GM10248 (cell line): Measurements from ENCODE around the gene CNGA3.

ENCODE experiments used
- CTCF ChIA-PET: fragments of 300-600 bp; sonication (Branson Sonifier 250); formaldehyde crosslinking; extraction: SDS; loops from one replicate; lab custom pipeline; 2021; ENCODE audit warnings: antibody characterized with exemption; lab: Yijun Ruan, JAX
- POLR2A ChIA-PET: fragments of 350-650 bp; sonication (Branson Sonifier 250); formaldehyde crosslinking; extraction: SDS; loops from one replicate; lab custom pipeline; 2020; ENCODE audit warnings: antibody characterized with exemption; lab: Yijun Ruan, JAX
- DNase-seq: peaks from one replicate; pipeline ENCODE4 v3.0.0; 2012; ENCODE audit errors: extremely low spot score
- CTCF ChIP-seq: IDR thresholded peaks from 2 replicates; pipeline ENCODE4 v1.5.1; 2012; ENCODE audit warnings: mild to moderate bottlenecking, low read depth; ENCODE audit errors: extremely low read depth, missing control alignments, control extremely low read depth

CNGA3 gene

GRCh38 chr2:98379311-98380202 is 33.3 kb downstream of the CNGA3 start:
- CTCF ChIA-PET, result interaction anchor here (1.0 to 2.6 kb wide), 6 partner anchors 12 to 680 kb away, joined by 3 to 8 read pairs (median 4); no protein-coding TSS in a partner anchor
- POLR2A ChIA-PET, result no interaction called here
- DNase-seq, result no peak
- no peak for TF ChIP-seq CTCF

DNA sequence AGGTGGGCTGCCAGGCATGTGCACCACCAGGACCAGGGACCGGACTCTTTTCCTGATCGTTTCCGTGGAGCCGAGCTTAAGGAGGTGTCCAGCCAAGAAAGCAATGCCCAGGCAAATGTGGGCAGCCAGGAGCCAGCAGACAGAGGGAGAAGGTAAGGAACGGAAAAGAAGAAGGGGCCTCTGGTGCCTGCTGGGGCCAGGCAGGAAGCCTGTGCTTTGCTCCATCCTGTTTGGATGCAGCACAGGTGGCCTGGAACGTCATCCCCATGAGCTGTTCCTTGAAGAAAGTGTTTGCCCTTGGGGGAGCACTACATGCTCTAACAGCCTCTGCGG is 33.9 kb downstream of the CNGA3 start:
- TF ChIP-seq CTCF, result no peak
- POLR2A ChIA-PET, result no interaction called here
- CTCF ChIA-PET, result interaction anchor here (2.1 to 2.6 kb wide), 2 partner anchors 30 to 680 kb away, joined by 7 to 8 read pairs; no protein-coding TSS in a partner anchor
- DNase-seq, result no peak

DNA sequence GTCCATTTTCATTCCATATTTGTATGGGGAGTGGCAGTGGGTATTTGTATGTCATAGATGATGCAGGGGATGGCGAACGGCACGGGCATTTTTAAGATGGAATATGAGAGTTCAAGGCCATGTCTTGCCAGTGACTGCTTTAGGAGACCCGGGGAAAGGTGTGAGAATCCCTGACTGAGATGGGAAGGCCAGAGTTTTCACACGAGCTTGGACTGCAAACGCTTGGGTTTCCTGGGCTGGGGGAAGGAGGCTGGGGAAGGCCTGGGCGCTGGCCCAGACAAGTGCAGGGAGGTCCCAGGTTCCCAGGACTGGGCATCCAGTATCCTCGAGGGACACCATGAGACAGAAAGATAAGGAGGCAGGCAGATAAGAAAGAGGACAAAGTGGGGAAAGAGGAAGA is 35.2 kb downstream of the CNGA3 start:
- no peak for TF ChIP-seq CTCF
- ChIA-PET POLR2A (no interaction called here), CTCF (interaction anchor here (1.6 kb wide), 1 partner anchor 641 kb away, joined by 5 read pairs; no protein-coding TSS in a partner anchor)
- DNase-seq, result no peak

- DNase-seq, result no peak
- CTCF ChIA-PET, result interaction anchor here (1.0 to 1.6 kb wide), 3 partner anchors 575 to 682 kb away, joined by 3 to 5 read pairs (median 4); no protein-coding TSS in a partner anchor
- TF ChIP-seq CTCF, result no peak
- POLR2A ChIA-PET, result no interaction called here
Measured at GRCh38 chr2:98382086-98382485, 35.8 kb downstream of the CNGA3 start.

DNA sequence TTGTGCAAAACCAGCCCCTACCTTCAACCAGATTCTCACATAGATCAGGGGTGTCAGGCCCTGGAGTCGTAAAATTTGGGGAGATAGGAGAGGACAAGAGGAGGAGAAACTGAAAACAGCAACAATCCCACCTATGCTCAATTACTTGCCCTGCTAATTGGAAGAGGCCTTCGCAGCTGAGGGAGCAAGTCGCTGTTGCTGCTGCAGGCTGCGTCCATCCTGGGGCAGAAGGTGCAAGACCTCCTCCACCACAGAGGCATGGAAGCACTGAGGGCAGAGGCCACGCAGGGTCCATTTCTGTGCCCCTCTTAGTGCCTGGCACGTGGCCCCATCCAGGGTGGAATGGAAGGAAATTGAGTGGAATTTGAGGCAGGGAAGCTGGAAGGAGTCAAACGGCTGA is 36.5 kb downstream of the CNGA3 start:
- ChIA-PET CTCF (interaction anchor here (0.6 to 6.9 kb wide), 5 partner anchors 9 to 686 kb away, joined by 3 to 65 read pairs (median 4); no protein-coding TSS in a partner anchor), POLR2A (no interaction called here)
- TF ChIP-seq CTCF, result no peak
- DNase-seq, result no peak

- no peak for DNase-seq
- CTCF ChIA-PET, result interaction anchor here (0.6 to 6.9 kb wide), 7 partner anchors 10 to 687 kb away, joined by 3 to 65 read pairs (median 4); no protein-coding TSS in a partner anchor
- no peak for TF ChIP-seq CTCF
- POLR2A ChIA-PET, result no interaction called here
Measured at GRCh38 chr2:98383166-98383565, 36.9 kb downstream of the CNGA3 start.
